ENCODE measurements around the gene SLC18A2.
A peak's percentile ranks its signal among the peaks of the same experiment; 100 is the strongest.
"Not testable (repeated sequence)": the region's sequence is repeated elsewhere in the genome, so short reads cannot be mapped to it uniquely, and the experiment has no call there.

Gene SLC18A2

GRCh38 chr10:117228210-117228609 is 12.7 kb upstream of the SLC18A2 start:
- no peak for TF ChIP-seq CTCF (IDR thresholded peaks at IDR 0.05; ENCODE audit: low read depth, low read length)
- no peak for DNase-seq (ENCODE audit: low read depth in 2 of 2)
- no peak overlapping the region for H3K4me3 ChIP-seq (replicated peaks in 1 of 2; ENCODE audit: low read depth in 2 of 2, low read length in 2 of 2)

DNA sequence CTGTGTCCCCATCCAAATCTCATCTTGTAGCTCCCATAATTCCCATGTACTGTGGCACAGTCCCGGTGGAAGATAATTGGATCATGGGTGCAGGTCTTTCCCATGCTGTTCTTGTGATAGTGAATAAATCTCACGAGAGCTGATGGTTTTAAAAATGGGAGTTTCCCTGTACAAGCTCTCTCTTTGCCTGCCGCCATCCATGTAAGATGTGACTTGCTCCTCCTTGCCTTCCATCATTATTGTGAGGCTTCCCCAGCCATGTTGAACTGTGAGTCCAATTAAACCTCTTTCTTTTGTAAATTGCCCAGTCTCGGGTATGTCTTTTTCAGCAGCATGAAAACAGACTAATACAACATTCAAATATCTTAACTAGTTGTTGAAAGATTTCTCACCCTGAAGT is 10.8 kb upstream of the SLC18A2 start:
- not testable (repeated sequence) for H3K4me3 ChIP-seq (replicated peaks in 1 of 2; ENCODE audit: low read depth in 2 of 2, low read length in 2 of 2); DNase-seq (ENCODE audit: low read depth in 2 of 2)

- H3K4me3 ChIP-seq (replicated peaks in 1 of 2; ENCODE audit: low read depth in 2 of 2, low read length in 2 of 2), result no peak overlapping the region
- no peak for DNase-seq (ENCODE audit: low read depth in 2 of 2)
- no peak for TF ChIP-seq CTCF (IDR thresholded peaks at IDR 0.05; ENCODE audit: low read depth, low read length)
These were observed 3.4 kb upstream of the SLC18A2 start for GRCh38 chr10:117237401-117237991.

DNA sequence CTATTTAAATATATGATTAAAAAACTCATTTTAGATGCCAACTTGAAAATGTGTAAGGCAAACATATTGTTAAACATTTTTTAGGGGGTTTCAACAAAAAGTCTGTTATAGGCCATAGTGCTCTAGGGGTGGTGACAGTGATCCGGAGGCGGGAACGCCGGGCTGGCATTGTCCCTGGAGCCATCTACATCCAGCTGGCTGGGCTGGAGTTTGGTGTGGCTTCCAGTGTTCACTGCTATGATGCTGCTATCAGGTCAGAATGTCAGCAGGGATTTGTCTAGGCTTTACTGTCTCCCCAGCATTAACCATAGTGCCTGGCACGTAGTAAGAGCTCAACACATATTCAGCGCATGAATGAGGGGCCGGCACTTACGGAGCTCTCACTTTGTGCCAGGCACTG is 1.9 kb upstream of the SLC18A2 start:
- H3K4me3 ChIP-seq (replicated peaks in 1 of 2; ENCODE audit: low read depth in 2 of 2, low read length in 2 of 2), result no peak overlapping the region
- no peak for TF ChIP-seq CTCF (IDR thresholded peaks at IDR 0.05; ENCODE audit: low read depth, low read length)
- DNase-seq (ENCODE audit: low read depth in 2 of 2), result no peak

- no peak for DNase-seq (ENCODE audit: low read depth in 2 of 2)
- no peak for TF ChIP-seq CTCF (IDR thresholded peaks at IDR 0.05; ENCODE audit: low read depth, low read length)
- no peak overlapping the region for H3K4me3 ChIP-seq (replicated peaks in 1 of 2; ENCODE audit: low read depth in 2 of 2, low read length in 2 of 2)
These were observed 943 bp upstream of the SLC18A2 start for GRCh38 chr10:117239721-117240620.

- no peak overlapping the region for H3K4me3 ChIP-seq (replicated peaks in 1 of 2; ENCODE audit: low read depth in 2 of 2, low read length in 2 of 2)
- TF ChIP-seq CTCF (IDR thresholded peaks at IDR 0.05; ENCODE audit: low read depth, low read length), result no peak
- DNase-seq (ENCODE audit: low read depth in 2 of 2), result peak in 1 of 2 donors; percentile 5
These were observed 888 bp downstream of the SLC18A2 start for GRCh38 chr10:117241541-117242462.

- no peak overlapping the region for H3K4me3 ChIP-seq (replicated peaks in 1 of 2; ENCODE audit: low read depth in 2 of 2, low read length in 2 of 2)
- DNase-seq (ENCODE audit: low read depth in 2 of 2), result no peak
- TF ChIP-seq CTCF (IDR thresholded peaks at IDR 0.05; ENCODE audit: low read depth, low read length), result no peak
These were observed 1.5 kb downstream of the SLC18A2 start for GRCh38 chr10:117242463-117242832.

All from cardiac fibroblast (primary cell).